Dendritic cell treated with granulocyte-macrophage colony-stimulating factor and Interleukin-4, amounts not matched to agents 40 ng/mL and 50 ng/mL, for 4 days (primary cell): Measurements from ENCODE around the gene LSP1.

Source experiments
- H3K27ac Mint-ChIP-seq: one replicate; pipeline ENCODE4 v1.8.0; 2022; ENCODE audit warnings: mild to moderate bottlenecking, mixed read lengths
- H3K27me3 Mint-ChIP-seq: one replicate; pipeline ENCODE4 v1.8.0; 2022; ENCODE audit warnings: mild to moderate bottlenecking, mixed read lengths
- H3K36me3 Mint-ChIP-seq: one replicate; pipeline ENCODE4 v1.8.0; 2022; ENCODE audit warnings: low read depth, mixed read lengths
- H3K4me1 Mint-ChIP-seq: one replicate; pipeline ENCODE4 v1.8.0; 2022; ENCODE audit warnings: low read depth, mixed read lengths
- H3K4me3 Mint-ChIP-seq: one replicate; pipeline ENCODE4 v1.8.0; 2022; ENCODE audit warnings: mild to moderate bottlenecking, moderate library complexity, mixed read lengths
- H3K9me3 Mint-ChIP-seq: one replicate; pipeline ENCODE4 v1.8.0; 2022; ENCODE audit warnings: mixed read lengths
- intact Hi-C: fragments of 100-400 bp; cut with micrococcal nuclease; formaldehyde crosslinking; loops from one replicate; pipeline ENCODE4 v1.15.0; 2022

The LSP1 gene

DNA sequence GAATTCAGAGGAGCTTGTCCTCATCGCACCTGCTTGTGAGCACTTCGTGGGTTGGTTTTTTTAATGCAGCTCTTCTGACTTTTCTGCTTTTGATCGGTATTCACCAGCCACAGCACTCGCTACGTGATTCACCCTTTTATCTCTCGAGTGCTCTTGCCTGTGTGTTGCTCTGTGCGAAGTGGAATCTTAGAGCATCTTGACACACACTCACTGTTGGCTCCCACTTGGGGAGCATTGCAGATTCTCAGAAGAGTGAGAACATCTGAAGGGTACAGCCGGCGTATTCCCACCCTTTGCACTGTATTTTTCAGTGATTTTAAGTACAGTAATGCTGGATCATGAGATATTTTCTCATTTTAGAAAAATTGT is 77.6 kb downstream of the LSP1 start:
- Mint-ChIP-seq H3K36me3 (no peaks in the 10 kb centered on the region), H3K9me3 (no peaks in the 10 kb centered on the region), H3K4me3 (no peak overlapping the region), H3K27ac (no peak overlapping the region), H3K4me1 (peaks cover 18% of the 10 kb centered on the region), H3K27me3 (peaks cover 75% of the 10 kb centered on the region)
- intact Hi-C loops, result no loop called here

DNA sequence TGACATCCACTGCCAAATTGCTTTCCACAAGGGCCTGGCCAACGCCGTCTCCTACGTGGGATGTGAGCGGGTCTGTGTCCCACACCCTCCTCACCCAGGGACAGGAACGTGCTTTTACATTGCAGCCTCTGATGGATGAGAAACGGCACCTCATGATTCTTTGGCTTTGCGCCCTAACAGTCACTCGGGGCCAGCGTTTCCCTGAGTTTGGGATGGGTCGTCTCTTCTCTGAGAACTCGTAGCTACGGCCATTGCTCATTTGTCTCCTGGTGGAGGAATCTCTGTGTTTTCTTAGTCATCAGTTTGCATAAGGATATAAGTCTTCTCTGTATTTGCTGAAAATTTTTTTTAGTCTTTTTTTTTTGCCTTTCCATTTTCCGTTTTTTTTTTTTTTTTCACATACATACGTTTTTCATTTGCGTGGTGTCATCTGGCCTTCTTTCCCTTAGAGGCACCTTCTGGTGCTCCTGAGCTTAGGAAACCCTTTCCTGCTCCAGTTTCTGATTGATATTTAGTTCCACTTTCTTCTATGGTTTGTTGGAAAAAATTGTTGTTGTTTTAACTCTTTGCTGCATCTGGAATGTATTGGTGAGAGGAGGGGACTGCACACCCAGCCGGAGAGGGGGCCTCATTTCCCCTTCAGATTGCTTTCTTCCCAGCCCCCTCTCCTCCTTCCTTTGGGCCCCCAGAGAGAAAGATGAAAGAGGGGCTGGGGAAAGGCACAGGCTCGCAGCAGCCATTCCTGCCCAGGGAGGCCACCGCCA is 78.6 kb downstream of the LSP1 start:
- peaks cover 69% of the 10 kb centered on the region for H3K27me3 Mint-ChIP-seq
- no peaks in the 10 kb centered on the region for H3K9me3 Mint-ChIP-seq
- intact Hi-C loops, result no loop called here
- H3K4me3 Mint-ChIP-seq, result no peak overlapping the region
- H3K4me1 Mint-ChIP-seq, result peaks cover 13% of the 10 kb centered on the region
- no peak overlapping the region for H3K27ac Mint-ChIP-seq
- H3K36me3 Mint-ChIP-seq, result no peaks in the 10 kb centered on the region

- Mint-ChIP-seq H3K36me3 (no peaks in the 10 kb centered on the region), H3K4me1 (peaks cover 10% of the 10 kb centered on the region), H3K27me3 (peaks cover 66% of the 10 kb centered on the region), H3K4me3 (no peak overlapping the region), H3K27ac (no peak overlapping the region), H3K9me3 (no peaks in the 10 kb centered on the region)
- intact Hi-C loops, result no loop called here
Observed at GRCh38 chr11:1932105-1932480, 79.2 kb downstream of the LSP1 start.

- H3K4me1 Mint-ChIP-seq, result peaks cover 10% of the 10 kb centered on the region
- intact Hi-C loops, result no loop called here
- H3K27ac Mint-ChIP-seq, result no peak overlapping the region
- H3K4me3 Mint-ChIP-seq, result no peak overlapping the region
- H3K9me3 Mint-ChIP-seq, result no peaks in the 10 kb centered on the region
- H3K36me3 Mint-ChIP-seq, result no peaks in the 10 kb centered on the region
- peaks cover 61% of the 10 kb centered on the region for H3K27me3 Mint-ChIP-seq
Observed at GRCh38 chr11:1932681-1933080, 79.8 kb downstream of the LSP1 start.

GRCh38 chr11:1933416-1934334 is 80.8 kb downstream of the LSP1 start:
- peaks cover 58% of the 10 kb centered on the region for H3K27me3 Mint-ChIP-seq
- no peak overlapping the region for H3K4me3 Mint-ChIP-seq
- H3K27ac Mint-ChIP-seq, result no peak overlapping the region
- H3K9me3 Mint-ChIP-seq, result no peaks in the 10 kb centered on the region
- no peaks in the 10 kb centered on the region for H3K36me3 Mint-ChIP-seq
- peaks cover 10% of the 10 kb centered on the region for H3K4me1 Mint-ChIP-seq
- intact Hi-C loops, result no loop called here

DNA sequence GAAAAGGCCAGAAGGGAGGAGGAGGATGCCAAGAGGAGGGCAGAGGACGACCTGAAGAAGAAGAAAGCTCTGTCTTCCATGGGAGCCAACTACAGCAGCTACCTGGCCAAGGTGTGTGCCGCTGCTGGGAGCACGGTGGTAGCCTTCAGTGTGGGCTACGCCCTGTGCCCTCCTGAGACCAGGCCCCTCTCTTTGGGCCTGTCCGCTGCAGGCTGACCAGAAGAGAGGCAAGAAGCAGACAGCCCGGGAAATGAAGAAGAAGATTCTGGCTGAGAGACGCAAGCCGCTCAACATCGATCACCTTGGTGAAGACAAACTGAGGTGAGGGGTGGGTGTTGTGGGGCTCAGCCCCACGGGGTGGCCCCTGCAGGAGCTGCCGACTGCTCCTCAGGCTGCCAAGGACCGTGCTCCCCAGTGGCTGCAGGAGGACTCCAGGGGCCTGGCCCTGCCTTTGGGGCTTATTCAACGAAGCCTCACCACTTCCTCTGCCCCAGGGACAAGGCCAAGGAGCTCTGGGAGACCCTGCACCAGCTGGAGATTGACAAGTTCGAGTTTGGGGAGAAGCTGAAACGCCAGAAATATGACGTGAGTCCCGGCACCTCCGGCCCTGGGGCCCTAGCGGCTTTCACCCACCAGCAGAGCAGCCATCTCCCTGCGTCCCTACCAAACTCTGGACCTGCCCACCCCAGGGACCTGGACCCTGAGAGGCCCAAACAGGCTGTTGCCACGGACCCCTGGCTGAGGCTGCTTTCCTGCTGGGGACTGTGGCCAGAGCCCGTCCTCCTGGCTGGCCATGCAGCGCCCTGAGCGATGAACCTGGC is 81.7 kb downstream of the LSP1 start:
- Mint-ChIP-seq H3K4me1 (peaks cover 16% of the 10 kb centered on the region), H3K9me3 (no peaks in the 10 kb centered on the region), H3K27ac (no peak overlapping the region), H3K36me3 (no peaks in the 10 kb centered on the region), H3K27me3 (peaks cover 57% of the 10 kb centered on the region), H3K4me3 (no peak overlapping the region)
- intact Hi-C loops, result no loop called here

DNA sequence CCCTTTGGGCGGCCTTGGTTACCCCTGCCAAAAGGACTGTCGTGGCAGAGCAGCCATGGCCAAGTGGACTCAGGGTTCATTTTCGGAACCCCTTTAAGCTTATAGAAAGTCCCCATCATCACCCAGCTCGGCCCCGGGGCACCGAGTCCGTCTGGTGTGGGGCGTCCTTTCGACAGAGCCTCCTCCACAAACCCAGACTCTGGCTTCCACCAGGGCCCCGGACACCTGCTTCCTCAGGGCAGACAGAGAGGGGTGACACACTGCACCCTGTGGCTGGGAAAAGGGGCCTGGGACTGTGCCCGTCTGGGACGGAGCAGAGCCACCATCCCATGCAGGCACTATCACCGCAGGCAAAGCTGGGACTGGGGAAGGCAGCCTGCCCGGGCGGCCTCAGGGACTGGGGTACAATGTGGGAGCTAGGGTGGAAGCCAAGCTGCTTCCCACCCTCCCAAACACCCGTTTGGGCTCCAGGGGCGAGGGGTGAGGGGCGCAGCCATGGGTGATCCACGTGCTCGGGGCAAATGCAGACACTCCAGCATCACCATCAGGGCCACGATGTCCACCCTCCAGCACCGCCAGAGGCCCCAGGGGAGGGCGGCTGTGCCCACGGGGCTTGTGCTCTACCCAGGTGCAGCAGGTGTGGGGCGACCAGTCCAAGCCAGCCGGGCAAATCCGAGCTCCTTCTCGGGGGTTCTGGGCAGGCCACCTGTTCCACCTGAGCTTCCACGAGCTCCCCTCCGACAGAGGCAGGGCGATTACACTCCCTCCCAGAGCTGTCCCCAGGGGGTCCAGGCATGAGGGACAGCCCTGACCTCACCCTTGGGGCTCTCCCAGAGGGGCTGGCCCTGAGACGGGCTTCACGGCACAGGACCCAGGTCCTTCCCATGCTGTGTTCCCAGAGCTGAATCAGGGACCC is 82.5 kb downstream of the LSP1 start:
- H3K27ac Mint-ChIP-seq, result no peak overlapping the region
- peaks cover 22% of the 10 kb centered on the region for H3K4me1 Mint-ChIP-seq
- intact Hi-C loops, result no loop called here
- peaks cover 54% of the 10 kb centered on the region for H3K27me3 Mint-ChIP-seq
- H3K36me3 Mint-ChIP-seq, result no peaks in the 10 kb centered on the region
- no peak overlapping the region for H3K4me3 Mint-ChIP-seq
- no peaks in the 10 kb centered on the region for H3K9me3 Mint-ChIP-seq

DNA sequence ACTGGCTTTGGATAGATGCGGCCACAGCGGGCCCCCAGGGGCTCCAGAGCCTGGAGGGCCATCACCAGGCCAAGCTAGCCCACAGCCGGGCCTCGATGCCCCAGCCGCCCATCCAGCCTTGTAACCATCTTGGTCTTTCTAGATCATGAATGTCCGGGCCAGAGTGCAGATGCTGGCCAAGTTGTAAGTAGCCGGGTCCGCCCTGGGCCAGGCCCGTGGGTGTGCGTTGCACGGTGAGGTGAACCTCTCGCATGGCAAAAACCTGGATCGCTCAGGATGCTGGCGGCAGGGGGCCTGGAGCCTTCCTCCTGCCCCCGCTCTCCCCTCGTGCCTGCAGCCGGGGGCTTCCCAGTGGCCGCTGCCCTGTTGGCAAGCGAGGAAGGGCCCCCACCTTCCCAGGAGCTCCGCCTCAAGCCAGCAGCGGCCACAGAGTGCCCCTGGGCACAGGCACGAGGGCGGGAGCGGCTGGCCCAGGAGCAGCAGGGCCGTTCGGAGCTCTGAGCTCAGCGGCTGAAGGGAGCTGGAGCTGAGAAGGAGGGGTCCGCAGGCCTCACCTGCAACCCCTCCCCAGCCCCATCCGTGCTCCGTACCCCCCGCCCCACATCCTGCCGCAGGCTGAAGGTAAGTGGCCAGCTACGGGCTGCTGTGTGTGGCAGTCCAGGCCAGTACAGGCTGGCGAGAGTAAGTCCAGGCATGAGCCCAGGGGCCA is 83.3 kb downstream of the LSP1 start:
- H3K27ac Mint-ChIP-seq, result no peak overlapping the region
- intact Hi-C loops, result no loop called here
- H3K36me3 Mint-ChIP-seq, result no peaks in the 10 kb centered on the region
- H3K4me1 Mint-ChIP-seq, result peaks cover 21% of the 10 kb centered on the region
- no peaks in the 10 kb centered on the region for H3K9me3 Mint-ChIP-seq
- H3K27me3 Mint-ChIP-seq, result peaks cover 52% of the 10 kb centered on the region
- H3K4me3 Mint-ChIP-seq, result no peak overlapping the region

DNA sequence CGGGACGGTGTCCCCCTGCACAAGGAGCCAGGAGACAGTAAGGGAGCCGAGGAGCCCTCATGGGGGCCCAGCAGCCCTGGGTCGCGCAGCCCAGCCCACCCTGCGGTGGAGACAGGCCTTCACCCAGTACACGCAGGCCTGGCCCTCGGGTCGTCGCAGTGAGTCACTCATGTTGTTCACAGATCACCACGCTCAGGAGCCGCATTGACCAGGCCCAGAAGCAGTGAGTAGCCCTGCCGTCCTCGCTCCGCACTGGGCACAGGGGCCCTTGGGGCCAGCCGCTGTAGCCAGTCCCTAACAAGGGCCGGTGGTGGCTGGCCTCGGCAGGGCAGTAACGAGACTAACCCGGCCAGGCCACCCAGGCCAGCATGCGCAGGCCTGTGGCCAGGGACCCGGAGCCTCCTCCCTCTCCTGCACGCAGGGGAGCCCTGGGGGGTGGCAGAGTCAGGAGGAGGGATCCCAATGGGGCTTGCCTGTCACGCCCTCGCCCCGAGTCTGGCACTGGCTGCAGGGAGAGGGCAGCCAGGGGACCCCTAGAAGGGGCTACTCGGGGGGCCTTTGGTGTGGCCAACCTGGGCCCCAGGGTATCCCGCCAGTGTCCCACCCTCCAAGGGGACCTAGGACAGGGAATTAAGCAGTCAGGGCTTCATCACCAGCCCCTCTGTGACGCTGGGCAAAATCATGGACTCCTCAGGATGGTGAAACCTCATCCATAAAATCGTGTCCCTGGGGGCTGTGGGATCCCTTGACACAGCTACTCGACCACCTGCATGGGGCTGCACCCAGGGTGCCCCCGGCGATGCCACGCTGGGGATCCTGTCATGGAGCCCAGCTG is 84.1 kb downstream of the LSP1 start:
- intact Hi-C loops, result no loop called here
- H3K4me3 Mint-ChIP-seq, result no peak overlapping the region
- H3K36me3 Mint-ChIP-seq, result no peaks in the 10 kb centered on the region
- no peak overlapping the region for H3K27ac Mint-ChIP-seq
- peaks cover 46% of the 10 kb centered on the region for H3K27me3 Mint-ChIP-seq
- no peaks in the 10 kb centered on the region for H3K9me3 Mint-ChIP-seq
- H3K4me1 Mint-ChIP-seq, result peaks cover 13% of the 10 kb centered on the region

DNA sequence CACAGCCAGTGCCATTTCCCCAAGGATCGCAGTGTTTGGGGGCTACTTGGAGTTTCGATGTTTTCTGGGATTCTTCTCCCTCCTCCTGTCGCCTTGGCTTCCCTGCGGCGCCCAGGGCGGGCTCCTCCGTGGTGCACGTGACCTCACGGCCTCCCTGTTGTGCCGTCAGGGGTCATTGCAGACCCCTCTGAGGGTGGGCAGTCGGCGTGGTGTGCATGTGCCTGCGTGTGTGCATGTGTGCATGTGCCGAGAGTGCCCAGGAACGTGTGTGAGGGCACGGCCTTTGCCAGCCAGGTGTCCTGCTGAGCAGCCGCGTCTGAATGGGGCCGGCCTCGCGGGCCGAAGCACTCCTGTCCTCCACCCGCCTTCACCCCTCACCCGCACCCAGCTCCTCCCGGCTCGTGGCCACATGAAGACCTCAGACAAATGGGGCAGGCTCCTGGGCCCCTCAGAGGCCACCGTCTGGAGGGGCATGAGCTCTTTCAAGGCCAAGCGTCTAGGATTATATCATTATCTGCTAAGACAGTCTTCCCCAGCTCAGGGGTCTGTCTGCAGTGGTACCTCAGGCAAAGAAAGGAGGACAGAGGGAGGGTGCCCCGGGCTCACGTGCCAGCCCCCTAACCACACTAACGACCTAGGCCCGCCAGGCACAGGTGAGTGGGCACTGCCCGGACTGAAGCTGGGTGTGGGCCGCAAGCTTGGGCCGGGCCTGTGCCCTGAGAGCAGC is 84.9 kb downstream of the LSP1 start:
- intact Hi-C loops, result no loop called here
- Mint-ChIP-seq H3K9me3 (no peaks in the 10 kb centered on the region), H3K4me1 (peaks cover 12% of the 10 kb centered on the region), H3K4me3 (no peak overlapping the region), H3K36me3 (no peaks in the 10 kb centered on the region), H3K27ac (no peak overlapping the region), H3K27me3 (peaks cover 42% of the 10 kb centered on the region)

GRCh38 chr11:1938343-1939005 is 85.6 kb downstream of the LSP1 start:
- H3K9me3 Mint-ChIP-seq, result no peaks in the 10 kb centered on the region
- no peaks in the 10 kb centered on the region for H3K36me3 Mint-ChIP-seq
- H3K4me1 Mint-ChIP-seq, result peaks cover 12% of the 10 kb centered on the region
- no peak overlapping the region for H3K4me3 Mint-ChIP-seq
- no peak overlapping the region for H3K27ac Mint-ChIP-seq
- intact Hi-C loops, result loop anchor here (1.0 kb wide), 1 partner anchor 25 kb away; no protein-coding TSS in a partner anchor
- H3K27me3 Mint-ChIP-seq, result peaks cover 36% of the 10 kb centered on the region
